ENCODE measurements around the gene GGNBP2.
"Not testable (repeated sequence)": the region's sequence is repeated elsewhere in the genome, so short reads cannot be mapped to it uniquely, and the experiment has no call there.

Gene GGNBP2

DNA sequence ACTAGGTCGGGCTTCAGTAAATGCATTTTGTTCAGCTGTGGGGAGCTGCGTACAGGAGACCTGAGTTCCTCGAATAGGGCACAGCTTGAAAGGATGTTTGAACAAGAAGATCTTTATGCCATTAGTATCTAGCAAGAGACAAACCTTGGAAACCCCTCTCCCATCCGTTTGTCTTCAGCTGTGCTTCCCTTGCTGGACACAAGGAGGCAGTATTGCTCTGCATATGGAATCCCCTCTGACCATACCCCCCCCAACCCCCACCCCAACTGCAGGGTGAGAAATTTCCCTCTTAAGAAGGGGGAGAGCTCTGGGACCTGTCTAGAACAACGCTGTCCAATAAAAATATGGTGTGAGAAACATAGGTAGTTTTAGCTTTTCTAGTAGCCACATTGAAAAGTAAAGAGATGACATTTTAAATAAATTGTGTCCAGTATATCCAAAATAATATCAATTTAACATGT, 58.2 kb downstream of the GGNBP2 start:
- peak; percentile 69 for DNase-seq

- not testable (repeated sequence) for DNase-seq
Measured at GRCh38 chr17:36605028-36605427, 60.3 kb downstream of the GGNBP2 start.

DNA sequence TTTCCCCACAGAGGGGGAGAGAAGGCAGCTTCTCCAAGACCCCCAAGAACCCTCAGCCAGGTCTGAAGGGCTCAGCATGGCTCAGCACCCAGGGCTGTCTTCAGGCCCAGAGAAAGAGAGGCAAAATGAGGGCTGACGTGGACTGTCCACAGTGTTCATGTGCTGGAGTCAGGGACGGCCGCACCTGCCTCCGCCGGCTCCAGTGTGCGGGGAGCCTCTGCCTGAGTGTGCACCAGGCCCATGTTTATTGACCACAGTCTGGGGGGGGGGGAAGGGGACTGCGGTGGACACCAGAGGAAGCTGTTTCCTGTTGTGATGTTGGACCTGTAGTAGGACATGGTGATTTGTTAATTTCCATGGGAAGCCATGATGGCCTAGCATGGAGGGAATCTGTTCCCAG, 63.6 kb downstream of the GGNBP2 start:
- DNase-seq, result no peak

- peak; percentile 79 for DNase-seq
Measured at GRCh38 chr17:36608794-36609497, 64.2 kb downstream of the GGNBP2 start.

- DNase-seq, result no peak
Measured at GRCh38 chr17:36609498-36609862, 64.8 kb downstream of the GGNBP2 start.

DNA sequence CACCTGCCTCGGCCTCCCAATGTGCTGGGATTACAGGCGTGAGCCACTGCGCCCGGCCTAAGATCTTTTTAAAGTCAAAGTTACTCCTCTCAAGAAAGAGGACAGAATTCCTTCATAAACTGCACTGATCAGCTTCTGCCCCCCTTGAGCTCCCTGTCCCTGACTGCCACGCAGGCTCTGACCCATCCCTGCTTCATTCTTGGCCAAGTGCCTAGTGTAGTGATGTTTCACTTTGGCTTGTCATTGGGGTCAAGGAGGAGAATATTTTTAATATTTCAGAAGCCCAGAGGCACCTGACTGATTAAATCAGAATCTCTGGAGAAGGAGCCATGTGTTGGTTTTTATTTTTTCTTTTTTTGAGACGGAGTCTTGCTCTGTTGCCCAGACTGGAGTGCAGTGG, 65.8 kb downstream of the GGNBP2 start:
- no peak for DNase-seq

GRCh38 chr17:36611345-36612072, 66.8 kb downstream of the GGNBP2 start:
- DNase-seq, result no peak

- DNase-seq, result no peak
Measured at GRCh38 chr17:36612323-36612722, 67.6 kb downstream of the GGNBP2 start.

GRCh38 chr17:36613155-36613554, 68.4 kb downstream of the GGNBP2 start:
- no peak for DNase-seq

- no peak for DNase-seq
Measured at GRCh38 chr17:36614081-36614480, 69.4 kb downstream of the GGNBP2 start.

- no peak for DNase-seq
Measured at GRCh38 chr17:36614933-36615332, 70.2 kb downstream of the GGNBP2 start.

DNA sequence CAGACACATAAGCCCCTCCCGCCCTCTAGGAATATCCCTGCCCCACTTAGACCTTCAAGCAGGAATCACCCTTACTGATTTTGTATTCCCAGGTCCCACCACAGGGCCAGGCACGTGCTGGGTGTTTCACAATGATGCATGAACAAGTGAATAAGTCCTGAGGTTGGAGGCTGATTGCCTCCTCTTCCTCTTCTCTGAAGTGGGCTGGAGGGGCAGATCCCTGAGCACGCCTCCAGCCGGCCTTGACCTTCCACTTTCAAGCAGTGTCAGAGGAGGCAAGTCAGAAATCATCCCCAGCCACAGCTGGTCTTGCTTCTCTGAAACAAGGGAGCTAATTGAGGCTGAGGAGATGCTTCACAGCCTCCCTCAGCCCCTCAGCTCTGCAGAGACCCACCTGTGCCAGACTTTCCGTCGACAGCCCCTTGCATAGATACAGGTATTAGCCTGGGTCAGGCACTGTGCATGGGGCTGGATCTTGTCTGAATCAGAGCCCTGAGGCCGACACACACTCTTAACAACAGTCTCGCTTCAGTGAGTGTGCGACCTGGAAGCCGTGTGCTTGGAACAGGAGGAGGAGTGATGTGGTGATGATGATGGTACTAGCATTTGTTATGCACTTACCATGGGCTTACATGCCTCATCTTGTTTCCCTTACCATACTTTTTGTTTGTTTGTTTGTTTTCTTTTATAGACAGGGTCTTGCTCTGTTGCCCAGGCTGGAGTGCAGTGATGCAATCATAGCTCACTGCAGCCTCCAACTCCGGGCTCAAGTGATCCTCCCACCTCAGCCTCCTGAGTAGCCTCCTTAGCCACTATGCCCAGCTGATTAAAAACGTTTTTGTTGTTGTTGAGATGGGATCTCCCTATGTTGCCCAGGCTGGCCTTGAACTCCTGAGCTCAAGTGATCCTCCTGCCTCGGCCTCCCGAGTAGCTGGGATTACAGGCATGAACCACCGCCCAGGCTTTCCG, 71.6 kb downstream of the GGNBP2 start:
- no peak for DNase-seq

DNA sequence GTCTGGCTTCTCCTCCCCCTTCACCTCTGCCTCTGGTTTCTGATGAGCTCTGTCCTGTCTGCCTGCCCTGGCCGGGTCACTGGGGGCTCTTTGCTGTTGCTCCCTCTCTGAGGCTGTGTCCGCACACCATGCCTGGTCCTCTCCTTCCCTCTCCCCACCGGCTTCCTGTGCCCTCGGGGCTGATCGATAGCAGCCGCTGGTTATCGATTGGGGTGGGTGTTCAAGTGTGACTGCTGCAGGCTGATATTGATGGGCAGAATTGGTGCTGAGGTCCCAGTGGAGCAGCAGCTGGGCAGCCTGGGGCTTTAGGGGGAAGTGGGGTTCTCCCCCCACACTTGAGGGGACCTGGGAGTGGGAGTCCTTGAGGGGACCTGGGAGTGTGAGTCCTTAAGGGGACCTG, 73.1 kb downstream of the GGNBP2 start:
- DNase-seq, result no peak

GRCh38 chr17:36623281-36623680, 78.6 kb downstream of the GGNBP2 start:
- no peak for DNase-seq

- DNase-seq, result no peak
Measured at GRCh38 chr17:36625188-36625587, 80.5 kb downstream of the GGNBP2 start.

- peak; percentile 95 for DNase-seq
Measured at GRCh38 chr17:36627101-36627500, 82.4 kb downstream of the GGNBP2 start.

DNA sequence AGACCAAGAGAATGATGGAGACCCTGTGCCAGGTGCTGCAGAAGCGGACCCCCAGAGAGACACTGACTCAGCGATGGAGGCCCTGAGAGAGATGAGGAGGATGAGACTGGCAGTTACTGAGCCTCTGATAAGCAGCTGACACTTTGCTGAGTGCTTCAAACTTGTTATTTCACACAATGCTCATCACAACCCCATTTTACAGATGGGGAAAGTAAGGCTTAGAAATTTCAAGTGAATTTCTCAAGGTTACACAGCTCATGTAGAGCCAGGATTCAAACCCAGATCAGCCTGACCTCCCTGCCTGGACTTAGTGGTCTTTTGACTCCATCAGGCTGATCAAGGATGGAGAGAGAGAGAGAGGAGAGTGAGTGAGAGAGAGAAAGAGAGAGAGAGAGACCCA, 83.9 kb downstream of the GGNBP2 start:
- no peak for DNase-seq

- DNase-seq, result peak; percentile 85
Measured at GRCh38 chr17:36629252-36629847, 84.6 kb downstream of the GGNBP2 start.

DNA sequence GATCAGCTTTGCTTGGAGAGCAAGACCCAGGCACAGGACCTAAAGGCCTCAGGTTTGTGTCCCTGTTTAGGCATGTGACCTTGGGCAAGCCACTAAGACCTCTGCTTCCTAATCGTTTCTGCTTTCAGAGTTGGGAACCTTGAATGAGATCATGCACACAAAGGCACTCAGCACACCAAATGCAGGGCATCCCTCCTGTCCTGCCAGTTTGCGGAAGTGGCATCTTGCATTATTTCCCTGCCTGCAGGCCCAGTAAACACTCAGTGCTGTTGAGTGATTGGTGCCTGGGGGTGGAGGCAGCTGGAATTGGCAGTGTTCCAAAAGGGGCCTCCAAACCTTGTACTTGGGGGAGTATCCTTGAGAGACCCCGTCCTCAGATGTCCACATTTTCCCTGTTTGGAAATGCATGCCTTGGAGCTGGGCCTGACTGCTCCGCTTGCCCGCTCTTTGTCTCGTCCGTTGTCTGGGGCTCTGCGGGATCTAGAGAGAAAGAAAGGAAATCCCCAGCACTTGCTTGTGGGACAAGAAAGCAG, 85.3 kb downstream of the GGNBP2 start:
- no peak for DNase-seq

DNA sequence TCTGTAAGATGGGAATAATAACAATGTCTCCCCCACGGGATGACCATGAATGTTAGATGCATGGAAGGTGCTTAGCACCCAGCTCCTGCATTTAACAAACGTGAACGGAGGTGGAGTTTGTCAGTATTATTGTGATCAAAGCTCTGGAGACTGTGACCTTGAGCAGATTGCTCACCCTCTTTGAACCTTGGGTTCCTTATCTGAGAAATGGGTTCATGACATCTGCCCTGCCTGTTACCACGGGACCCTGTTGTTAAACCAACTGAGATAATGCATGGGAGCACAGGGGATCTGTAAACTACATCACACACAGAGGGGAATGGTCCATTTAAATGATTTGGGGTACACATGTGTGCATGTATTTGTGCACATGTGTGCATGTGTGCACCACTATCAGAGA, 86.3 kb downstream of the GGNBP2 start:
- no peak for DNase-seq

DNA sequence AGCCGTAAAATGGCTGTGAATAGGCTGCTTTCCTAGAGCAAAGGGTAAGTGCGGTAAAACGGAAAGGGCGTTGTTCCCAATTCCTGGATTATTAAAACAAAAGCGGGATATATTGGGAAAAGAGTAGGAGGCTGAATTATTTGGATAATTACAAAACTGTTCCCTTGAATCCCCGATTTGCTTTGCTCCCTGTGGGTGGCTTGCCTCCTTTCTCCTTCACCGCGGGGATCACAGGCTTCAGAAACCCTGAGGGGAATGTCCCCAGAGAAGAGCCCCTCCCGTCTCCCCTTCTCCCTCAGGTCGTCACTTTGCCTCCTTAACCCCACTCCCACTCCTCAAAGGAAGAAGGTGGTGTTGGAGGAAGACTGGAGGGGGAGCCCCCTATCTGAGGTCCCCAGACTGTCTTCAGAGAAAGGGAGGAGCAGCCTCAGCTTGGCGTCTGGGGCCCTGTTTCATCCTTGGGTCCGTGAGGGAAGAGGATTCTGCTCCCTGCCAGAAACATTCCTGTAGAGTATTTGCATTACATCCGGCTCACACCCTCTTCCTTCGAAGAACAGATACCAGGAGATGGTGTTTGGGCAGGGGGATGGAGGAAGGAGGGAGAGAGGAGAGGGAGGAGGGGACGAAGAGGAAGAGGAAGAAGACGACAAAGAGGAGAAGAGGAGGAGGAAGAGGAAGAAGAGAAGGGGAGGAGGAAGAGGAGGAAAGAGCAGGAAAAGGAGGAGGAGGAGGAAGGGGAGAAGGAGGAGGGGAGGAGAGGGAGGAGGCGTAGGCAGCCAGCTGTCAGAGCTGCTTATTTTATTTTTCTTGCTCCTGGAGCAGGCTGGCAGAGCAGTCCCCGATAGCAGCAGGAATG, 88.4 kb downstream of the GGNBP2 start:
- no peak for DNase-seq
